GM18867 (cell line): Measurements from ENCODE around the gene PLEKHM3.

ENCODE experiments used
- ATAC-seq: cut with Tn5 transposase; IDR thresholded peaks from one replicate; pipeline ENCODE4 v1.9.1; 2021; ENCODE audit warnings: mild to moderate bottlenecking, moderate library complexity; ENCODE audit not compliant: unreplicated experiment

Gene PLEKHM3

GRCh38 chr2:208025037-208025813, at the start of gene PLEKHM3:
PLEKHM3 (minus strand) TSS chr2:208025527; CDS start chr2:208001639, 23,888 bp downstream.
- peak; percentile 94 for ATAC-seq

GRCh38 chr2:208074610-208075356, 49.5 kb upstream of the PLEKHM3 start:
- no peak for ATAC-seq

- peak; percentile 87 for ATAC-seq
These were observed 47.0 kb upstream of the PLEKHM3 start for GRCh38 chr2:208072250-208072892.

- ATAC-seq = no peak
These were observed 43.9 kb upstream of the PLEKHM3 start for GRCh38 chr2:208069186-208069585.

DNA sequence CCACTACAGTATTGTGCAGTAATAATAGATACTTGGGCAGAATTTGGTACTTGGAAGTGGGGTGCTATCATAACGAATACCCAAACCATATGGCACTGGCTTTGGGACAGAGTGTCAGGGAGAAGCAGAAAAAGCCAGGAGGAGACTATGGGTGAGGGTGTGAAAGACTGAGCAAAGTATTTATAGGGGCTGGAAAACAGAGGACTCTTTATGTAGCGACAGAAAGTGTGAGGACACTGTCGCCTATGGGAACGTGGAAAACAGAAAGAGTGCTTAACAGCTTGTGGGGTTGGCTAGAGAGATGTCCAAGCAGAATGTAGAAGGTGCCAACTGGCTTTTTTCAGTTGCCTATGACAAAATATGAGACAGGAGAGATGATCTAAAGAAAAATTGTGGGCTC, 40.7 kb upstream of the PLEKHM3 start:
- no peak for ATAC-seq

DNA sequence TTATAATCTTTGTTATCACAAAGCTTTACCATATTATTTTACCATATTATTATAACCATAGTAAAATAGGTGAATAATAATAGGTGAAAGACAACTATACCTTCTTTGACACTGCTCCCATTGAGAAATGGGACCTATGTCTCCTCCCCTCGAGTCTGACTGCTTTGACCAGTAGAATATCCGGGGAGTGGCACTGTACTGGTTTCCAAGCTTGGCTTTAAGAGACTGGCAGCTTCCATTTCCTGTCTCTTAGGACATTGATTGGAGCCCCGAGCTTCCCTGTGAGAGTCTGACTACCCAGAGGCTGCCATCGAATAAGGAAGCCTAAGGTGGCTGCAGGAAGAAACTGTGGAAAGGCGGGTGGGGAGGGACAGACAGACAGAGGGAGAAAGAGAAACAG, 40.1 kb upstream of the PLEKHM3 start:
- ATAC-seq = no peak

DNA sequence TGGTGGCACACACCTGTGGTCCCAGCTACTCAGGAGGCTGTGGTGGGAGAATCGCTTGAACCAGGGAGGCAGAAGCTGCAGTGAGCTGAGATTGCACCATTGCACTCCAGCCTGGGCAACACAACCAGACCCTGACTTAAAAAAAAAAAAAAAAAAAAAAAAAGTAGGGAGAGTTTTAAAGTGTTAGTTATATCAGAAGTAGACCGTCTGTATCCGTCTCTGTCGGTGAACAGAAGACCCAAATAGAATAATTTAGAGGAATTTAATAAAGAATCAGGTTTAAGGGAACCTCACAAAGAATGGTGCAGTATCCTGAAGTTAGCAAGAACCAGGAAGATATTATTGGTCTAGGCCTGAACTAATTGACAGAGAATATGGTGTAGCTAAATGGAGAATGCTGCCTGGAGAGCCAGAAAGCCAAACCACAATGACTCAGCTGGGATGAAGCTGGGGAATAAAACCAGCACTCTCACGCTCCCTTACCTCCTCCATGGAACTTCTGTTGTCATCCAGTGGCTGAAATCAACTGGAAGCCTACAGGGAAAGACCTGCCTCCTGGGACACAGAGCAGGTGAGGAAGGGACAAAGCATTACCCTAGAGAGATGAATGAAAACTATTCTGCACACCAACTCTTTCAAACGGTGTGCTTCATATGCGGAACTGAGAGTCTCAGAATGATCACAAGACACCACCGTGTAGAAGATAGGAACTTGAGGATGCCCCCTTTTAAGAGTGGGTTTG, 39.1 kb upstream of the PLEKHM3 start:
- ATAC-seq = peak; percentile 92

GRCh38 chr2:208062961-208063360, 37.6 kb upstream of the PLEKHM3 start:
- ATAC-seq = no peak

DNA sequence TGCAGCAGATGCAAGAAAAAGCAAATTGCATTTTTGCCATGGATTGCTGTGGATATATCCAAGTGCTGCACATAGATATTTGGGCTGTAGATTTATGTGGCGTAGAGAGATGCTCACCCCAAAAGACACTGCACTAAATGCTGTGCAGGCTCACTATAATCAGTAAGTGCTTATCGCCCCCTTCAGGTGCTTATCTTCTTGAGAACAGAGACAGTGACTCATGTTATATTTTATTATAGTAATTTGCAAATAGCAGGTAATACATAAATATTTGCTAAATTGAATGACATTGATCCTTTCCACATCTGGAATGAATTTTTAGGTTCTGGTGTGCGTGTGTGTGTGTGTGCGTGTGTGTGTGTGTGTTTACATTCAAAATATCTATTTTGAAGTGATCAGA, 36.8 kb upstream of the PLEKHM3 start:
- ATAC-seq = no peak

DNA sequence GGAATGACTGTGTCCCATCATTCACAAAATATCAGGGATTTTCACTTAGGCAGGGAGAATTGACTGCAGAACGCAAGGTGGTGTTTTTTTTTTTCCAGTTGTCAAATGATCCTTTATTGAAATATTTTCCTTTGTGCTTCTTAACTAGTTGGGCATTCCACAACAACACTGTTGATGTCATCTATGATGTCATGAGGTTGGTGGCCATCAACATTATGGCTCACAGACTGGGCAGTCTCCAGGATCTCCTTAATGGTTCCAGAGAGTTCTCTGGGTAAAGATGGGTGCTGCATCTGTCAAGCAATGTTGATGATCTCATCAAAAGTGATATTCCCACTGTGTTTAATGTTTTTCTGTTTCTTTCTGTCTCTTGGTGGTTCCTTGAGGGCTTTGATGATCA, 31.8 kb upstream of the PLEKHM3 start:
- no peak for ATAC-seq

- ATAC-seq = no peak
These were observed 24.1 kb upstream of the PLEKHM3 start for GRCh38 chr2:208049441-208049840.

GRCh38 chr2:208049006-208049405, 23.7 kb upstream of the PLEKHM3 start:
- ATAC-seq = no peak

- no peak for ATAC-seq
These were observed 22.5 kb upstream of the PLEKHM3 start for GRCh38 chr2:208047840-208048239.

GRCh38 chr2:208046686-208047085, 21.4 kb upstream of the PLEKHM3 start:
- no peak for ATAC-seq

DNA sequence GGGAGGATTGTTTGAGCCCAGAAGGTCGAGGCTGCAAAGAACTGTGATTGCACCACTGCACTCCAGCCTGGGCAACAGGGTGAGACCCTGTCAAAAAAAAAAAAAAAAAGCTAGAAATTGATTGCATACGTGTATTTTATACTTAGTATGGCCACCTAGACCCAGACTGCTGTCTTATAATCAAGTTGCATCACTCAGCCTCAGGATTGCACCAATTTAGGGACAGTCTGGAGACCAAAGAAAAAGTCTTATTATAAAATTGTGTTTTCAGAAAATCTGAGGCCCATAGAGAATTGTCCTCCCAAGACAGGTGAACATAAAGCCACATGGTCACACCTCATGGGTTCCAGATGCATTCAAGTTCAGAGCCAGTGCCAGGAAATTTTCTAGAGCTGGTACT, 17.1 kb upstream of the PLEKHM3 start:
- no peak for ATAC-seq

- ATAC-seq = no peak
These were observed 16.7 kb upstream of the PLEKHM3 start for GRCh38 chr2:208042041-208042440.

- peak; percentile 87 for ATAC-seq
These were observed 15.2 kb upstream of the PLEKHM3 start for GRCh38 chr2:208040199-208041171.

DNA sequence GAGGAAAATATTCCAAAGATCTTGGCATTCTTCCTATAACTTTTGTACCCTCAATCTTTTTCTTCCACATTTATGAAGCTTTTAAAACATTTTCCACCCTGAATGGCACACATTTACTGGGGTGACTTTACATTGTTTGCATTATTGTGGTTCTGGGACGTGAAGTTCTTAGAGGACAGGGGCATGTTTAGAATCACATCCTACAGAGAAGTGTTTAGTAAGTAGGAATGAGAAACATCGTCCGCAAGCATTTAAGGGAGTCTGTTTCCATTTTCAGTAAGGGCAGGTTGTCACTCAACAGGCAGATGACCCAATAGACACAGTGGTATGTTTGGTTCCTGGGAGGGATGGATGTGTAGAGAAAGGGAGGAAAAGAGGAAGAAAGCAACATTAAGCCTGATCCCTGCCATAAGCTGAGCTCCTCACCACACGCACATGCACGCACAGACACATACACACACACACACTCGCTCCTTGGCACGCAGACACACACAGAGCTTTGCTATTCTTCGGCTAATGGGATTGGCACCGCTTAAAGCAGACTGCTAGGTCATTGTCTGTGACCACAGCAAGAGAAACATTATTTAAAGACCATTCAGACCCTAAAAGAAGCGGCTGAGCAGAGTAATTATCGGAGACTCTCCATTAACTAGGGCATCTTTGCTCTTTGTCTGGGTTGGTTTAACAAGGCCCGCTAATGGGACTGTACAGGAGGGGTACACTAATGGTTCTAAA, 14.2 kb upstream of the PLEKHM3 start:
- ATAC-seq = no peak
